PC-3 (cell line): ENCODE data around the gene SMAD3. TPM values are rescaled to one million over a fixed set of nuclear protein-coding genes. Genes with fewer than 3 reads are reported as not detected.

Source experiments
- ATAC-seq: fragments of 200-7000 bp; cut with Tn5 transposase; 2 replicates; pipeline ENCODE4 v1.9.1; 2020; ENCODE audit warnings: mild to moderate bottlenecking, moderate library complexity
- BruUV-seq: library from RNA; stranded (reverse); fragments of 400-500 nt; replicated peaks from 2 replicates; lab custom pipeline; 2021; lab: Mats Ljungman, UMichigan
- CTCF ChIA-PET: fragments of 300-600 bp; sonication (Branson Sonifier 250); formaldehyde crosslinking; loops from one replicate; lab custom pipeline; 2022; ENCODE audit warnings: antibody characterized with exemption; lab: Charles Lee
- POLR2A ChIA-PET: fragments of 300-600 bp; sonication (Branson Sonifier 250); formaldehyde crosslinking; loops from one replicate; lab custom pipeline; 2022; ENCODE audit warnings: antibody characterized with exemption; ENCODE audit not compliant: unreplicated experiment; lab: Charles Lee
- DNase-seq: peaks from one replicate; pipeline ENCODE4 v3.0.0-alpha.2; 2015
- H2AFZ ChIP-seq: fragments of 300-600 bp; sonication (generic); 2 replicates; pipeline ENCODE4 v1.6.0; 2016; ENCODE audit warnings: antibody characterized with exemption, low read length
- H3F3A ChIP-seq: fragments of 300-600 bp; sonication (generic); one replicate; pipeline ENCODE4 v1.6.0; 2017; ENCODE audit warnings: antibody characterized with exemption, low read length, control low read depth, mild to moderate bottlenecking; ENCODE audit not compliant: unreplicated experiment
- H3K27ac ChIP-seq: fragments of 300-600 bp; sonication (generic); 2 replicates; pipeline ENCODE4 v1.5.1; 2016; ENCODE audit warnings: mild to moderate bottlenecking, low read length
- H3K27me3 ChIP-seq: fragments of 300-600 bp; sonication (generic); 2 replicates; pipeline ENCODE4 v1.6.1; 2016; ENCODE audit warnings: low read length, mixed read lengths
- H3K36me3 ChIP-seq: fragments of 300-600 bp; sonication (generic); 2 replicates; pipeline ENCODE4 v1.6.1; 2016; ENCODE audit warnings: low read depth, mixed run types, low read length, mixed read lengths
- H3K4me1 ChIP-seq: fragments of 300-600 bp; sonication (generic); 2 replicates; pipeline ENCODE4 v1.5.1; 2016; ENCODE audit warnings: low read length; ENCODE audit not compliant: insufficient read depth
- H3K4me2 ChIP-seq: fragments of 300-600 bp; sonication (generic); 2 replicates; pipeline ENCODE4 v1.6.0; 2016; ENCODE audit warnings: low read length
- H3K4me3 ChIP-seq: fragments of 300-600 bp; sonication (generic); 2 replicates; pipeline ENCODE4 v1.5.1; 2016; ENCODE audit warnings: mild to moderate bottlenecking, low read length, mixed read lengths
- H3K79me2 ChIP-seq: fragments of 300-600 bp; sonication (generic); 2 replicates; pipeline ENCODE4 v1.6.1; 2017; ENCODE audit warnings: low read length, mixed read lengths
- H3K9ac ChIP-seq: fragments of 300-600 bp; sonication (generic); 2 replicates; pipeline ENCODE4 v1.6.0; 2016; ENCODE audit warnings: mild to moderate bottlenecking, low read length
- H3K9me2 ChIP-seq: fragments of 300-600 bp; sonication (generic); replicated peaks from 2 replicates; pipeline ENCODE4 v1.6.1; 2016; ENCODE audit warnings: mixed run types, low read length, mixed read lengths
- H3K9me3 ChIP-seq: fragments of 300-600 bp; sonication (generic); 2 replicates; pipeline ENCODE4 v1.6.1; 2016; ENCODE audit warnings: low read length, mixed read lengths
- H4K20me1 ChIP-seq: fragments of 300-600 bp; sonication (generic); 2 replicates; pipeline ENCODE4 v1.6.1; 2016; ENCODE audit warnings: low read length, mixed read lengths
- CTCF ChIP-seq: fragments of 300-600 bp; sonication (generic); conservative IDR thresholded peaks from 2 replicates; pipeline ENCODE4 v1.5.1; 2017; ENCODE audit warnings: antibody characterized with exemption, low read depth, mild to moderate bottlenecking, low read length
- EZH2 ChIP-seq: fragments of 300-600 bp; sonication (generic); IDR thresholded peaks from one replicate; pipeline ENCODE4 v1.6.1; 2017; ENCODE audit warnings: antibody characterized with exemption, mild to moderate bottlenecking, low read length; ENCODE audit not compliant: unreplicated experiment
- EZH2phosphoT487 ChIP-seq: fragments of 300-600 bp; sonication (generic); IDR thresholded peaks from 2 replicates; pipeline ENCODE4 v1.6.1; 2018; ENCODE audit warnings: mild to moderate bottlenecking, antibody characterized with exemption, low read length, borderline replicate concordance
- intact Hi-C: fragments of 100-400 bp; cut with micrococcal nuclease; formaldehyde crosslinking; loops from 2 replicates; pipeline ENCODE4 v1.9.0; 2023
- total RNA-seq: library from RNA; depleted of rRNA; stranded (reverse); fragments of >200 nt; gene quantifications from 2 replicates; pipeline ENCODE4 v1.2.3, GENCODE V29; 2014

SMAD3 gene
- total RNA-seq, 1 experiment from 2014 or later, result 75.6 TPM

DNA sequence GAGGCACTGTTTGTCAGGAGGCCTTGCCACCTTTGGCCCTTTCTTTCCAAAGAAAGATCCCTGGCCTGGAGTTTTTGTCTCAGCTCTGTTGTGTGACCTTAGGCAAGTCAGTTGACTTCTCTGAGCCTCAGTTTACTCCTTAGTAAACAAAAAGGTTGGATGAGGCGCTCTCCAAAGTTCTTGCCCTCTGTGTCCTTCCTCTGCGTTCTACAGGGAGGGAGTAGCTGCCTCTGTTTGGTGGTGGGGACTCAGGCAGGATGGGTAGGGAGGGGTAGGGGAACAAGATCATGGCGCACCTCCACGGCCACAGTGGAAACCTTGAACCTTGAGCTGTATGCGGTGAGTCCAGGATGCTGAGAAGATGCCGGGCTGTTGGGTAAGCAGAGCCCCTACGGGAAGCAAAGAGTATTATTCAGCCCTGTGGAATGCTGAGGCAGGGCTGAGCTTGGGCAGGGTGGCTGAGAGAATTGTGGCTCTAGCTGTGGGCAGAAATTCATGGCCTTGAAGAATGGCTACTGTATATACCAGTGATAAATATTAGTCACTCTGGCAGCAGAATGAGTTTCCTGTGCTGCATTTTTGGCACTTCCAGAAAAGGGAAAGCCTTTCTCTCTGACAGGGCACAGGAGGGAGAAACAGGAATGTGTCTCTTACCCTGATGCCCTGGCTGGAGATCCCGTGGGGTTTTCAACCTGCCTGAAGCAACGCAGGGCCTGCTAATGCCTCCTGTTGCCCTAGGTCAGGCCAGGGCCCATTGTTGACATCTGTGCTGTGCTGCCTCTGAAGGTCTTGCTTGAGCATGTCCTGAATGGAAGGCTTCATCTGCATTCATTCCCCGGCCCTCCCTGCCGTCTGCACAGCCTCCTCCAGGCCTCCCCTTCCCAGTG, 39.9 kb downstream of the SMAD3 start:
- POLR2A ChIA-PET, result interaction anchor here (0.5 to 1.0 kb wide), 4 partner anchors 20 to 70 kb away, joined by 4 to 14 read pairs (median 4); partner anchors contain the start of gene SMAD3
- CTCF ChIA-PET, result interaction anchor here (1.4 kb wide), 1 partner anchor 159 kb away, joined by 5 read pairs; no protein-coding TSS in a partner anchor
- H3K27ac ChIP-seq, result peak overlapping the region; percentile 99
- intact Hi-C loops, result loop anchor here (1.0 to 5.0 kb wide), 2 partner anchors 38 to 159 kb away; partner anchors contain the start of gene SMAD3
- H3K4me3 ChIP-seq, result no peak overlapping the region
- no peaks in the 10 kb centered on the region for H3K9me3 ChIP-seq
- peaks cover 50% of the 10 kb centered on the region for H3K36me3 ChIP-seq
- no peaks in the 10 kb centered on the region for H4K20me1 ChIP-seq
- H2AFZ ChIP-seq, result no peak overlapping the region
- H3F3A ChIP-seq, result peaks cover 17% of the 10 kb centered on the region
- H3K9me2 ChIP-seq, result no peaks in the 10 kb centered on the region
- no peak for TF ChIP-seq CTCF
- no peak for TF ChIP-seq EZH2
- TF ChIP-seq EZH2phosphoT487, result no peak
- TSS peak; percentile 68 for BruUV-seq
- peaks cover 76% of the 10 kb centered on the region for H3K4me1 ChIP-seq
- peak overlapping the region; percentile 58 for H3K4me2 ChIP-seq
- ATAC-seq (peak; percentile 73), DNase-seq (peak; percentile 96)
- peaks cover 90% of the 10 kb centered on the region for H3K79me2 ChIP-seq
- peak overlapping the region; percentile 92 for H3K9ac ChIP-seq
- H3K27me3 ChIP-seq, result no peaks in the 10 kb centered on the region

DNA sequence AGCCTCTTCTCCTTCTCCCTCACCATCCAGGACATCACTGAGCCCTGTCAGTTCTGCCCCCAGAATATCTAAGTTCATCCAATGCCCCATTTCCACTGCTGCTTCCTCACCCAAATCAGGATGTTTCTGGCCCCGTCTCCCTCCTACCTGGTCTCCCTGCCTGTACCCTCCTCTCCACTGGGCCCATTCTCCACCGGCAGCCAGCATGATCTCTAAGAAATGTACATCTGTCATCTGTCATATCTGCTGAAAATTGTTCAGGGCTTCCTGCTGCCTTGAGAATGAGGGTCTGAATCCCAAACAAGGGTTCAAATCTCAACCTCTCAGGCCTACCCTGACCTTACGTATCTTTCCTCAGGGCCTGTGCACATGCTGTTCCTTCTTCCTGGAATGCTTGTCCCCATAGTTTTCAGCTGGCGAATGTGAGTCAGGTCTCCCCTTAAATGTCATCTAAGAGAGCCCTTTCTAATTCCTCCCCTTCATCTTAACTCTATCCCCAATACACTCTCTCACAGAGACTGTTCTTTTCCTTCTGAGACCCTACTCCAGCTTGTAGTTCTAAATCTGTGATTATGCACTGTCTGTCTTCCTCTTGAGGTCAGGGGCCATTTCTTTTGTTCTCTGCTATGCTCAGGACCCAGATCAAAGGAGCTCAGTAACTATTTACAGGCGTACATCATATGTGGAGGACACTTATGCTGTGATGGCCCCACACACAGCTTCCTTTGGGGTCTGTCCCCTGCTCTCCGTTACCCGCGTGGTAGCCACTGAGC, 40.8 kb downstream of the SMAD3 start:
- H3K36me3 ChIP-seq, result peaks cover 53% of the 10 kb centered on the region
- POLR2A ChIA-PET, result interaction anchor here (0.5 kb wide), 1 partner anchor 69 kb away, joined by 4 read pairs; no protein-coding TSS in a partner anchor
- H3K9ac ChIP-seq, result peak overlapping the region; percentile 92
- no peak overlapping the region for H2AFZ ChIP-seq
- no peaks in the 10 kb centered on the region for H3K9me2 ChIP-seq
- H3K9me3 ChIP-seq, result peaks cover 7% of the 10 kb centered on the region; the same call in 1 of the 2 replicates
- H3K27me3 ChIP-seq, result no peaks in the 10 kb centered on the region
- no peak for DNase-seq
- ATAC-seq, result no peak
- peaks cover 70% of the 10 kb centered on the region for H3K4me1 ChIP-seq
- peak overlapping the region; percentile 58 for H3K4me2 ChIP-seq
- H3F3A ChIP-seq, result peaks cover 17% of the 10 kb centered on the region
- no peaks in the 10 kb centered on the region for H4K20me1 ChIP-seq
- peak overlapping the region; percentile 99 for H3K27ac ChIP-seq
- BruUV-seq, result TSS peak; percentile 83
- 0 out of 2 replicates have a peak overlapping the region, but pooled peaks have one; percentile 8 for H3K4me3 ChIP-seq
- no peak for TF ChIP-seq EZH2phosphoT487
- no peak for TF ChIP-seq CTCF
- TF ChIP-seq EZH2, result no peak
- peaks cover 91% of the 10 kb centered on the region for H3K79me2 ChIP-seq
- CTCF ChIA-PET, result interaction anchor here (0.6 to 1.4 kb wide), 3 partner anchors 16 to 160 kb away, joined by 3 to 5 read pairs (median 4); no protein-coding TSS in a partner anchor
- intact Hi-C loops, result loop anchor here (1.0 to 5.0 kb wide), 2 partner anchors 39 to 160 kb away; partner anchors contain the start of gene SMAD3
